ENCODE measurements around the gene ANKRD27. TPM values are rescaled to one million over a fixed set of nuclear protein-coding genes. Genes with fewer than 3 reads are reported as not detected.

ANKRD27 gene
- total RNA-seq, 2 donors from 2014 or later: 9.6 to 16.2 TPM

DNA sequence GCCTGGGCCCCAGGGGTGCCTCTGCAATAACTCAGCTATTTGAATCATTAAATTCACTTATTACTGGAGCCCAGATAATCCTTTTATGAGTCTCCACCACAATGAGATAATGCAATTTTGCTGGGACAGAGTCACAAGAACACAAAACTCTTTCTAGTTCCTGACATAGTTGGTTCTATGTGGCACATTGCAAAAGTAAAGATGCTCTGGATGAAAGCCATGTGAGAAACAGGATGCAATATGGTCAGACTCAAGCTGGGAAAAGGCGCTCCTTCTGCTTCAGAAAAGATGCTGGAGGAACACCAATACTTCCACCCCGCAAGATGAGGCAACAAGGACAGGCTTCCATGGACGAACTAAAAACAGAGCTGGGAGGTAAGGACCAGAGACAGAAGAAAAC, 5.7 kb downstream of the ANKRD27 start:
- Histone ChIP-seq H3K4me1 (peaks cover 19% of the 10 kb centered on the region), H3K9me3 (no peaks in the 10 kb centered on the region), H3K27me3 (no peaks in the 10 kb centered on the region), H3K36me3 (replicated peaks in 1 of 2; ENCODE audit: insufficient read depth in 1 of 2, low read depth in 2 of 2) (peaks cover 0 to 1% of the 10 kb centered on the region in 2 donors), H3K4me3 (no peak overlapping the region), H3K27ac (no peak overlapping the region)
- DNase-seq (no peak), ATAC-seq (no peak)
- 83 to 97% methylated on average over 3 of the region's 3 CpGs for WGBS, 2 donors
- intact Hi-C loops (cut with DNase I): no loop called here
- TF ChIP-seq, protein P1, sequence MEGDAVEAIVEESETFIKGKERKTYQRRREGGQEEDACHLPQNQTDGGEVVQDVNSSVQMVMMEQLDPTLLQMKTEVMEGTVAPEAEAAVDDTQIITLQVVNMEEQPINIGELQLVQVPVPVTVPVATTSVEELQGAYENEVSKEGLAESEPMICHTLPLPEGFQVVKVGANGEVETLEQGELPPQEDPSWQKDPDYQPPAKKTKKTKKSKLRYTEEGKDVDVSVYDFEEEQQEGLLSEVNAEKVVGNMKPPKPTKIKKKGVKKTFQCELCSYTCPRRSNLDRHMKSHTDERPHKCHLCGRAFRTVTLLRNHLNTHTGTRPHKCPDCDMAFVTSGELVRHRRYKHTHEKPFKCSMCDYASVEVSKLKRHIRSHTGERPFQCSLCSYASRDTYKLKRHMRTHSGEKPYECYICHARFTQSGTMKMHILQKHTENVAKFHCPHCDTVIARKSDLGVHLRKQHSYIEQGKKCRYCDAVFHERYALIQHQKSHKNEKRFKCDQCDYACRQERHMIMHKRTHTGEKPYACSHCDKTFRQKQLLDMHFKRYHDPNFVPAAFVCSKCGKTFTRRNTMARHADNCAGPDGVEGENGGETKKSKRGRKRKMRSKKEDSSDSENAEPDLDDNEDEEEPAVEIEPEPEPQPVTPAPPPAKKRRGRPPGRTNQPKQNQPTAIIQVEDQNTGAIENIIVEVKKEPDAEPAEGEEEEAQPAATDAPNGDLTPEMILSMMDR (IDR thresholded peaks at IDR 0.05): no peak
- TF ChIP-seq POLR2A (IDR thresholded peaks at IDR 0.05): no peak

DNA sequence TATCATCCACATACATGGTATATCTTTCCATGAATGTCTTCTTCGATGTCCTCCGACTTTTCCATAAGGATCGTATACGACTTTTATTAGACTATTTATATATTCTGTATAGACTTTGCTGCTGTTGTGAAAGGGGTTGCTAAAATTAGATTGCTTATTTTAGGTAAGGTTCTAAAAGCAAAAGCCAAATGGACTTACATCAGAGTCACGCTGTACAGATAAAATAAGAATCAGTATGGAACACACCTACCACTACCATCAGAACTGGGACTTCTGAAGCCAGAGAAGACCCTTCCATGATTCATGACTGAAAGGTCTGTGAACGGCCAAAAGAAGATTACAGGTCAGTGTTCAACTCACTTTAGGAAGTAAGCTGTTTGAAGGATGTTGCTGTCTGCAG, 8.9 kb downstream of the ANKRD27 start:
- Histone ChIP-seq H3K36me3 (replicated peaks in 1 of 2; ENCODE audit: insufficient read depth in 1 of 2, low read depth in 2 of 2) (peaks cover 0 to 1% of the 10 kb centered on the region in 2 donors), H3K4me1 (peaks cover 6% of the 10 kb centered on the region), H3K9me3 (no peaks in the 10 kb centered on the region), H3K27ac (no peak overlapping the region), H3K27me3 (no peaks in the 10 kb centered on the region), H3K4me3 (no peak overlapping the region)
- TF ChIP-seq, protein P1 (IDR thresholded peaks at IDR 0.05): no peak
- ATAC-seq (no peak), DNase-seq (no peak)
- 88 to 97% methylated on average over 6 of the region's 6 CpGs for WGBS, 2 donors
- intact Hi-C loops (cut with DNase I): no loop called here

DNA sequence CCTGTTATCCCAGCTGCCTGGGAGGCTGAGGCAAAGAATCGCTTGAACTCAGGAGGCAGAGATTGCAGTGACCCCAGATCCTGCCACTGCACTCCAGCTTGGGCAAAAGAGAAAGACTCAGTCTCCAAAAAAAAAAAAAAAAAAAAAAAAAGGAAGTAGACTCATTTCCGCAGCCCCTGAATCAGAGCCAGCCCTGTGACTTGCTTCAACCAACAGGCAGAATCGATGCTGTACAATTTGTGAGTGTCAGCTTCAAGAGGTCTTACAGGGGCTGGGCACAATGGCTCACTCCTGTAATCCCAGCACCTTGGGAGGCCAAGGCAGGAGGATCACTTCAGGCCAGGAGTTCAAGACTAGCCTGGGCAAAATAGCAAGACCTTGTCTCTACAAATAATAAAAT, 12.8 kb downstream of the ANKRD27 start:
- ATAC-seq: no peak
- TF ChIP-seq, protein P1 (IDR thresholded peaks at IDR 0.05): no peak
- no peak for TF ChIP-seq POLR2A (IDR thresholded peaks at IDR 0.05)
- WGBS, 2 donors: 35 to 70% methylated on average over 3 of the region's 3 CpGs
- no peaks in the 10 kb centered on the region for H3K27me3 ChIP-seq
- no peaks in the 10 kb centered on the region for H3K9me3 ChIP-seq
- no peak overlapping the region for H3K27ac ChIP-seq
- H3K36me3 ChIP-seq (replicated peaks in 1 of 2; ENCODE audit: insufficient read depth in 1 of 2, low read depth in 2 of 2): peaks cover 0 to 3% of the 10 kb centered on the region in 2 donors
- DNase-seq: no peak
- H3K4me1 ChIP-seq: no peaks in the 10 kb centered on the region
- no peak overlapping the region for H3K4me3 ChIP-seq
- intact Hi-C loops (cut with DNase I): no loop called here

DNA sequence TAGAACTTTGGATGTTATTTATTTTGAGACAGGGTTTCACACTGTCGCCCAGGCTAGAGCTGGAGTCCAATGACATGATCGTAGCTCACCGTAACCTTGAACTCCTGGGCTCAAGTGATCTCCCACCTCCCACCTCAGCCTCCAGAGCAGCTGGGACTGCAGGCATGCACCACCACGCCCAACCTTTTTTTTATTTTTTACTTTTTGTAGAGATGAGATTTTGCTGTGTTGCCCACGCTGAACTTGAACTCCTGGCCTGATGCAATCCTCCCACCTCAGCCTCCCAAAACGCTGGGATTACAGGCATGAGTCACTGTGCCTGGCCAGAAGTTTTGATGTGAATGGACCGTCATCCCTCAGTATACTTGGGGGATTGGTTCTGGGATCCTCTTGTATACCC, 13.7 kb downstream of the ANKRD27 start:
- H3K36me3 ChIP-seq (replicated peaks in 1 of 2; ENCODE audit: insufficient read depth in 1 of 2, low read depth in 2 of 2): peaks cover 0 to 3% of the 10 kb centered on the region in 2 donors
- H3K4me1 ChIP-seq: no peaks in the 10 kb centered on the region
- DNase-seq (no peak), ATAC-seq (no peak)
- H3K27ac ChIP-seq: no peak overlapping the region
- 88 to 93% methylated on average over 7 of the region's 7 CpGs for WGBS, 2 donors
- TF ChIP-seq, protein P1 (IDR thresholded peaks at IDR 0.05): no peak
- TF ChIP-seq POLR2A (IDR thresholded peaks at IDR 0.05): no peak
- H3K27me3 ChIP-seq: no peaks in the 10 kb centered on the region
- no peaks in the 10 kb centered on the region for H3K9me3 ChIP-seq
- intact Hi-C loops (cut with DNase I): no loop called here
- no peak overlapping the region for H3K4me3 ChIP-seq

DNA sequence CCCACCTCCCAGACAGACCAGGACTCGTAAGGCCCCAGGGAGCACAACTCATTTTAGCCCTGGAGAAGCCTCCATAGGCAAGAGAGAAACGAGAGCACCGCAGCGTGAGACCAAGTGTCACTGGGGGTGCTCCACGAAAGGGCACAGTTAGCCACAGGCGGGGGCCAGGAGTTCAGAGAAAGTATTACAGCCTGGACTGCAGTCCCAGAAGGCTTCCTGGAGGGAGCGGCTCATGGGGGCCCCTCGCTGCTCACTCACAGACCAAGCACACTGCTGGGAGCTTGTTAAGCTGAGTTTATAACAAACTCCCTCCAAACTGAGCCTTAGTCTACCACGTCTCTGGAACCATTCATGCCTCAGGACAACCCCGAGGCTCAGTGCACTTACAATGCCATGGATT, 16.5 kb downstream of the ANKRD27 start:
- Histone ChIP-seq H3K9me3 (no peaks in the 10 kb centered on the region), H3K27ac (no peak overlapping the region), H3K4me1 (no peaks in the 10 kb centered on the region), H3K36me3 (replicated peaks in 1 of 2; ENCODE audit: insufficient read depth in 1 of 2, low read depth in 2 of 2) (peaks cover 0 to 2% of the 10 kb centered on the region in 2 donors), H3K4me3 (no peak overlapping the region), H3K27me3 (no peaks in the 10 kb centered on the region)
- no peak for ATAC-seq
- intact Hi-C loops (cut with DNase I): no loop called here
- TF ChIP-seq, protein P1 (IDR thresholded peaks at IDR 0.05): no peak
- TF ChIP-seq POLR2A (IDR thresholded peaks at IDR 0.05): no peak
- WGBS, 2 donors: 86 to 89% methylated on average over 10 of the region's 10 CpGs
- DNase-seq: no peak
